ENCODE data around the gene ATP5PD.

The ATP5PD gene

DNA sequence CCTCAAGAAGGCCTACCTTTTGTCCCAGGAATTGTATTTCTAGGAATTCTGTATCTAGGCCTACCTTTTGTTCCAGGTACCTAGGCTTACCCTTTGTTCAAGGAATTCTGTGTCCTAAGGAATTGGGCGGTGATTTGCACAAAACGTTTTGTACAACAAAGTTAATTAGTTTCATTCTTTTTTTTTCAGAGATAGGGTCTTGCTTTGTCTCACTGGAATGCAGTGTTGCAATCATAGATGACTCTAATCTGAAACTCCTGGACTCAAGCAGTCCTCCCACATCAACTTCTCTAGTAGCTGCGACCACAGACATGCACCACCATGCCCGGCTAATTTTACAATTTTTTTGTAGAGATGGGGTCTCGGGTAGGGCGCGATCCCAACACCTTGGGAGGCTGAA, 52.3 kb downstream of the ATP5PD start:
- DNase-seq (ENCODE audit: low spot score) = no peak

DNA sequence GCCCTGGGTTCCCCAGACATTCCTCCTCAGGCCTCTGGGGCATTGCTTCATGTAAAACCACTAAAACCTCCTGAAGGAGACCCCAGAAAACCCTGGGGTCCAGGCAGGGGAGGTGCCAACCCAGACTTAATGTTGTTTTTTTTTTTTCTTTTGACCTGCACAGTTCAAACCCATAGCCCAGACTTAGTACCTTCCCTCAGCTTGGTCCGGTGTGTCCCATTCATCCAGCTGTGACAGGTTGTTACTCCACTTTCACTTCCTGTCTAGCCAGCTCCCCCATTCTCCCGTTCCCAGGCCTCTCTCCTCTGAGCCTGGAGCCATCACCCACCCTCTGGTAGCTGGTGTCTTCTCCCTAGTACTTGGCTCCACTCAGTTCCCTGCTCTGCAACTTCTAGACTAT, 54.5 kb downstream of the ATP5PD start:
- no peak for DNase-seq (ENCODE audit: low spot score)

DNA sequence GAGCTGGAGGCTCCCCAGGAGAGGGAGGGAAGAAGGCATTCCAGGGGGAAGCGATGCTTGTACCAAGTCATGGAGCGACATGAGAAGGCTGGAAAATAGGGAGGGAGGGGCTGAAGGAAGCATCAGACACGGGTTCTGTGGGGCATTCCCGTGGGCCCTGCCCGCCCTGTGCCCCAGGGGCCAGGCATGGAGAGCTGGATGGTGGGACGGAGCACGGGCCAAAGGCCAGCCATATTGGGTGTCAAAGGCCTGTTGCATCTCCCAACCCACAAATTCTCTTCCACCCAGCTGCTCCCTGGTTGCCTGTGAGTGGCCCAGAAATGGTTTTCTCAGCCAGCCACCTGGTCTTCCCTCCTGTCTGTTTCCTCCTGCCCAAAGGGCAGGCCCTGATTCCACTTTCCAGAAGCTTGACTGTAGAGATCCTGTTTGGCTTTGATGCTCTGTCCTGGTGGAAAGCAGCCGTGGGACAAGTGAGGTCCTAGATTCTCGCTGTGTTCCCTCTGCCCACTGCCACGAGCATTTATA, 56.1 kb downstream of the ATP5PD start:
- DNase-seq (ENCODE audit: low spot score) = no peak

Data from COLO829 (cell line).